NCI-H1694 treated with DMSO at 0.1 percent for 48 hours (cell line): Measurements from ENCODE around the gene TFPI.
"Not testable (repeated sequence)": the region's sequence is repeated elsewhere in the genome, so short reads cannot be mapped to it uniquely, and the experiment has no call there.

Source experiments
- DNase-seq: peaks from one replicate; lab custom pipeline; 2025; lab: John Stamatoyannopoulos, UW

TFPI gene

GRCh38 chr2:187552828-187553681, 1.2 kb downstream of the TFPI start:
- no peak for DNase-seq

DNA sequence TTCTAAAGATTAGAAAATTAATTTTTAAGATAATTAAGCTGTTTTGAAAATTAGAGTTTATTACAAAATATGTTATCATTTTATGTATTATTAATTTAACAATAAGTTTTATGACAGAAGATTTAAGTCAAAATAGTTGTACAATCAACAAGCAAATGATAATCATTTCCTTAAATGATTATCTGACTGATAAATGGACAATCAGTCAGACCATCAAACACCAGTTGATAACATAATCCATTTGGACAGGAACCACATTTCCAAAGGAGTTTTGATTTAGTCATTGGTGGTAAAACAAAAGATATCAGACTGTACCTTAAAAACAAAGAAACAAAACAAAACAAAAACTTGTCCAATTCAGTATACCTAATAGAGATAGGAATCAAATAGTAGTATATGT, 1.9 kb downstream of the TFPI start:
- no peak for DNase-seq

- DNase-seq, result no peak
These were observed 3.4 kb downstream of the TFPI start for GRCh38 chr2:187550857-187551256.

DNA sequence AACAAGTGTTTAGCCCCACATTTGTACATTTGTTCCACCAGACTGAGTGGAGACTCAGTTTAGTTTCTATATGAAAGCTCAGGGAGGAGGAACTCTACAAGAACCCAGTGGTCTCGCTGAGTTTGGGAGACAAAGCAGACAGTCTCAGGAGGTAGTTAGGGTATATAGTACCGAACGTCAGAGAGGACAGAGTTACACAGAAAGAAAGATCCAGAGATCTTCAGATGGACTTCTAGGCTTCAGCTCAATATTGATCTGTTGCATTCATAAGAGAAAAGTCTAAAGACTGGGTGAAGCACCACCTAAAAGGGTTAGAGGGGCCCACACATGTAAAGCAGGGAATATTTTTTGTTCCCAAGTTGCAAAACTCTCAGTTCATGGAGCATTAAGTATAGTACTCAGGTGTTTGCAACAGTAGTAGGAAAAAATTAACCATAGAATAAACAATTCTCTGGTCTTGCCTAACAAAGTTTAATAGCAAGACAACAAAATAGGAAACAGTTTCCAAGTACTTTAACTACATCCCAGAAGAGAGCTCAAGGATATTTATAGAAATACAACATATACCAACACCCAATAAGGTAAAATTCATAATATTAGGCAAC, 4.2 kb downstream of the TFPI start:
- no peak for DNase-seq

DNA sequence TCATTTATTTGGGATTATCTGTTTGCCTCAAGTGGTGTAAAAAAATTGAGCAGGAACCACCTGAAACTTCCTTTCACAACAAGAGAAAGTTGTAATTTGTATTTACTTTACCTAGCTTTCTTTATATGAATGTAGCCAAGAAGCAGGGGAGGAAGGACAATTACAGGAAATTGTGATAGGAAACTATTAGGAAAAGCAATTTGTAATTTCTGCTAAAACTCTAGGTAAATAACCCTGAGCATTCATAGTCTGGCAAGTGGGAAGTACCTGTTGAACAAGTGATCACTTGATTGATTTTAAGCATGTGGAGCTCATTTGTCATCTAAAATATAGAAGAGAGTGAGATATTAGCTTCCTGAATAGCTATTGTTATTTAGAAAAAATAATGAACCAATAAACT, 5.0 kb downstream of the TFPI start:
- DNase-seq, result no peak

- no peak for DNase-seq
These were observed 5.6 kb downstream of the TFPI start for GRCh38 chr2:187548656-187549055.

- DNase-seq, result no peak
These were observed 6.8 kb downstream of the TFPI start for GRCh38 chr2:187547353-187547979.

GRCh38 chr2:187546762-187547333, 7.4 kb downstream of the TFPI start:
- no peak for DNase-seq

- no peak for DNase-seq
These were observed 8.9 kb downstream of the TFPI start for GRCh38 chr2:187545238-187545751.

DNA sequence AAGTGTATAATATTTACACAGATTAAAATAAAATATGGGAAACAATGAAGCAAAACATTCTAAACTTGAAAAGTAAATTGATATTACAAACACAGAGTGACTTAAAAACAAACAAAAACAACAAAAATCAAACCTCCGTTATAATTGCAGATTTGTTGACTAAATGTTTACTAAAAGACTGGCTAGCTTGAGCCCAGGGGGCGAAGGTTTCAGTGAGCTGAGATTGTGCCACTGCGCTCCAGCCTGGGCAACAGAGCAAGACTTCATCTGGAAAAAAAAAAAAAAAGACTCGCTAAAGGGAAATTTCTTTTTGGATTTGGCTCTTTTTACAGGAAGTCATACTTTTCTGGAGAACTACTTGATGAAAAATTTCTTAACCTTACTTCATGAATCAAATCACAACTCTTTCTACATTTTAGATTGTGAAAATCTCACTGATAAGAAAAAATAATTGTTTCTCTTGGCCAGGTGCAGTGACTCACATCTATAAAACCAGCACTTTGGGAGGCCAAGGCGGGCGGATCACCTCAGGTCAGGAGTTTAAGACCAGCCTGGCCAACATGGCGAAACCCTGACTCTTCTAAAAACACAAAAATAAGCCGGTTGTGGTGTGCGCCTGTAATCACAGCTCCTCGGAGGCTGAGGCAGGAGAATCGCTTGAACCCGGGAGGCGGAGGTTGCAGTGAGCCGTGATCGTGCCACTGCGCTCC, 9.7 kb downstream of the TFPI start:
- DNase-seq, result no peak

DNA sequence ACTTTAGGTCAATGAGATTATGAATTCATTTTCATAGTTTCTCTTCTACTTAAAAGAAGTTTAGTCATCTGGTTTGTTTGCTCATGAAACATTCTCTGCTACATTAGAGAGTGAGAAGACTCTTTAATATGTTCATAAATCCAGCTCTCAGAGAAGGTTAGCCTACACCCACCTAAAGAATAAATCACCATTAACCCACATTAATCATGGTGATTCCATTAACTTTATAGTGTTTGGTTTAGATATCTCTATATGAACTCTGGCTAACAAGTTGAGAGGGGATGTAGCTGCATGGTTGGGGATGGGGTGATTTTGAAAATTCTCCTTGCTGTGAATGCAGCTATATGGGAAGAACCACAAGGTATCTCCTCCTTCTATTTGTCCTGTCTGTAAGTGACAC, 10.7 kb downstream of the TFPI start:
- DNase-seq, result no peak

GRCh38 chr2:187542123-187542522, 12.1 kb downstream of the TFPI start:
- DNase-seq, result no peak

DNA sequence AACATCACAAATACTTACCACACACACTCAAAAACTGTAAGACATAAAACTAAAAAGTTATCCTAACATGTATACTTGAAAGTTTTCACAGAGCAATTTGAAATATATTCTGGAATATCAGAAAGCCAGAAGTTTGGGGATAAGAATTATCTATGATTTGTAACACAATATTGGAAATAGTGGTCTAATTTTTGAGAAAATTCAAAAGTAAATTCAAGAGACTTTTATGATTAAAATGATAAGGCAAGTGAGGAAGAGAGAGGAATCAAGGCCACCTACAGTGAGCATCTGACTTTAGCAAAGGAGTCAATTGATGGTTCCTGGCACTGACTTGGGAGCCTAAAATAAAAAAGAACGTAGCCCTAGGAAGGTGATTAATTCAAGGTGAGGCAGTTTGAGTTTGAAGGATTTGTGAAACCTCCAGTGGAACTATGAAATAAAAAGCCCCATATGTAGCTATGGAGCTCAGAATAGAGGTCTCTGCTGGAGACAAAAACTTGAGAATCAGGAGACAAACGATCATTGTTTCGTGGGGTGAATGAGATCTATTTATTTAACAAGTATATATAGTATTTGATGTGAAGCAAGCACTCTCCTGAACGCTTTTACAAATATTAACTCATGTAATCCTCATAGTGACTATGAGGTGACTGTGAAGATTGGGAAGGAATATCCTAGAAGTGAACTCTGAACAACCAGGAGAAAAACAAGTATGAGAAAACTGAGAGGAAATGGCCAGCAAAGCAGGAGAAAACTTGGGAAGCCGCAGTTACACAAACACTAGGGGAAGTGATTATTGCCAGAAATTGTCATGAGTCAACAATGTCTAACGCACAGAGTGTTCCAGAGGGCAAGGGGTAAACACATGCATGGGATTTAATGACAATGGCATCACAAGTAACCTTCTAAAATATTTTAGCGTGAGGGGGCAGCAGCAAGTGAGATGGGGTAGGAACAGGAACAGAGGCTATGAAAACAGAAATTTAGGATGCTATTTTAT, 12.8 kb downstream of the TFPI start:
- DNase-seq, result no peak

GRCh38 chr2:187538222-187538621, 16.0 kb downstream of the TFPI start:
- DNase-seq, result not testable (repeated sequence)

GRCh38 chr2:187535381-187535780, 18.9 kb downstream of the TFPI start:
- DNase-seq, result not testable (repeated sequence)

DNA sequence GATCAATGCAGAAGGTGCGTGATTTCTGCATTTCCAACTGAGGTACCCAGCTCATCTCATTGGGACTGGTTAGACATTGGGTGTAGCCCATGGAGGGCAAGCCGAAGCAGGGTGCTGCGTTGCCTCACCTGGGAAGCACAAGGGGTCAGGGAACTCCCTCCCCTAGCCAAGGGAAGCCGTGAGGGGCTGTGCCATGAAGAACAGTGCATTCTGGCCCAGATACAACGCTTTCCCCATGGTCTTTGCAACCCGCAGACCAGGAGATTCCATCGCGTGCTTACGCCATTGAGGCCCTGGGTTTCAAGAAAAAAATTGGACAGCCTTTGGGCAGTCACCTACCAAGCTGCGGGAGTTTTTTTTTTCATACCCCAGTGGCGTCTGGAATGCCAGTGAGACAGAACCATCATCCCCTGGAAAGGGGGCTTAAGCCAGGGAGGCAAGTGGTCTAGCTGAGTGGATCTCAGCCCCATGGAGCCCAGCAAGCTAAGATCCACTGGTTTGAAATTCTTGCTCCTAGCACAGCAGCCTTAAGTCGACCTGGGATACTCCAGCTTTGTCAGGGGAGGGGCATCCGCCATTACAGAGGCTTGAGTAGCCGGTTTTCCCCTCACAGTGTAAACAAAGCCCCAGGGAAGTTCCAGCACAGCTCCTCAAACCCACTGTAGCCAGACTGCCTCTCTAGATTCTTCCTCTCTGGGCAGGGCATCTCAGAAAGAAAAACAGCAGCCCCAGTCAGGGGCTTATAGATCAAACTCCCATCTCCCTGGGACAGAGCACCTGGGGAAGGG, 21.7 kb downstream of the TFPI start:
- DNase-seq, result no peak

- no peak for DNase-seq
These were observed 24.1 kb downstream of the TFPI start for GRCh38 chr2:187529977-187530721.

GRCh38 chr2:187529248-187529976, 24.8 kb downstream of the TFPI start:
- DNase-seq, result no peak
